SK-N-SH treated with all-trans-retinoic acid at 6 μM for 48 hours (cell line): ENCODE data around the gene SDHAF3.

ENCODE experiments used
- ATAC-seq: fragments of 200-7000 bp; cut with Tn5 transposase; 3 replicates; pipeline ENCODE4 v1.9.1; 2020; ENCODE audit warnings: mild to moderate bottlenecking, moderate library complexity
- ARNTL ChIP-seq: fragments of 450-650 bp; formaldehyde crosslinking; IDR thresholded peaks from 2 replicates; pipeline ENCODE4 v1.5.0; 2020; ENCODE audit warnings: low read depth, mild to moderate bottlenecking, moderate library complexity, borderline replicate concordance
- BACH2 ChIP-seq: fragments of 250-450 bp; sonication (Bioruptor Pico); IDR thresholded peaks from 2 replicates; pipeline ENCODE4 v1.9.0; 2021; ENCODE audit warnings: mild to moderate bottlenecking, borderline replicate concordance
- CREB5 ChIP-seq: fragments of 250-450 bp; sonication (Bioruptor Pico); IDR thresholded peaks from 2 replicates; pipeline ENCODE4 v1.5.1; 2020; ENCODE audit warnings: low read depth, mild to moderate bottlenecking, moderate library complexity
- CSDC2 ChIP-seq: fragments of 250-450 bp; sonication (Bioruptor Pico); IDR thresholded peaks from 2 replicates; pipeline ENCODE4 v1.5.0; 2020; ENCODE audit warnings: mild to moderate bottlenecking, moderate library complexity
- CSRNP3 ChIP-seq: fragments of 250-450 bp; sonication (Bioruptor Pico); IDR thresholded peaks from 2 replicates; pipeline ENCODE4 v1.5.1; 2021; ENCODE audit warnings: mild to moderate bottlenecking, moderate library complexity
- ESRRG ChIP-seq: fragments of 250-450 bp; sonication (Bioruptor Pico); IDR thresholded peaks from 2 replicates; pipeline ENCODE4 v1.6.1; 2021; ENCODE audit warnings: mild to moderate bottlenecking
- GLIS3 ChIP-seq: fragments of 250-450 bp; sonication (Bioruptor Pico); IDR thresholded peaks from 2 replicates; pipeline ENCODE4 v1.5.0; 2020; ENCODE audit warnings: mild to moderate bottlenecking, moderate library complexity
- ISL1 ChIP-seq: fragments of 250-450 bp; sonication (Bioruptor Pico); IDR thresholded peaks from 2 replicates; pipeline ENCODE4 v2.1.2; 2022; ENCODE audit warnings: mild to moderate bottlenecking, moderate library complexity
- OSR1 ChIP-seq: fragments of 250-450 bp; sonication (Bioruptor Pico); IDR thresholded peaks from 2 replicates; pipeline ENCODE4 v1.8.0; 2022; ENCODE audit warnings: moderate library complexity, mild to moderate bottlenecking, inconsistent platforms
- PATZ1 ChIP-seq: fragments of 250-450 bp; sonication (Bioruptor Pico); IDR thresholded peaks from 2 replicates; pipeline ENCODE4 v1.8.0; 2020; ENCODE audit warnings: mild to moderate bottlenecking, moderate library complexity, borderline replicate concordance
- POU6F1 ChIP-seq: fragments of 250-450 bp; sonication (Bioruptor Pico); IDR thresholded peaks from 2 replicates; pipeline ENCODE4 v1.8.0; 2021; ENCODE audit warnings: low read depth, mild to moderate bottlenecking, moderate library complexity, borderline replicate concordance
- PPARA ChIP-seq: fragments of 250-450 bp; sonication (Bioruptor Pico); IDR thresholded peaks from 2 replicates; pipeline ENCODE4 v1.5.0; 2020; ENCODE audit warnings: mild to moderate bottlenecking, borderline replicate concordance
- RARB ChIP-seq: fragments of 250-450 bp; sonication (Bioruptor Pico); IDR thresholded peaks from 2 replicates; pipeline ENCODE4 v1.8.0; 2021; ENCODE audit warnings: mild to moderate bottlenecking, moderate library complexity
- SNAI2 ChIP-seq: fragments of 250-450 bp; sonication (Bioruptor Pico); IDR thresholded peaks from 2 replicates; pipeline ENCODE4 v1.5.0; 2020; ENCODE audit warnings: mild to moderate bottlenecking, moderate library complexity
- TCF4 ChIP-seq: fragments of 250-450 bp; sonication (Bioruptor Pico); IDR thresholded peaks from 2 replicates; pipeline ENCODE4 v1.8.0; 2021; ENCODE audit warnings: mild to moderate bottlenecking, moderate library complexity, borderline replicate concordance
- TOX ChIP-seq: fragments of 250-450 bp; sonication (Bioruptor Pico); IDR thresholded peaks from 2 replicates; pipeline ENCODE4 v1.8.0; 2021; ENCODE audit warnings: mild to moderate bottlenecking, moderate library complexity, borderline replicate concordance
- TSHZ2 ChIP-seq: fragments of 250-450 bp; sonication (Bioruptor Pico); IDR thresholded peaks from 2 replicates; pipeline ENCODE4 v1.5.0; 2020; ENCODE audit warnings: mild to moderate bottlenecking, moderate library complexity
- ZFP3 ChIP-seq: fragments of 250-450 bp; sonication (Bioruptor Pico); IDR thresholded peaks from 2 replicates; pipeline ENCODE4 v1.5.0; 2020; ENCODE audit warnings: mild to moderate bottlenecking, moderate library complexity
- ZFP30 ChIP-seq: fragments of 450-650 bp; formaldehyde crosslinking; IDR thresholded peaks from 2 replicates; pipeline ENCODE4 v1.5.0; 2022; ENCODE audit warnings: mild to moderate bottlenecking, moderate library complexity
- ZNF565 ChIP-seq: fragments of 450-650 bp; formaldehyde crosslinking; conservative IDR thresholded peaks from 2 replicates; pipeline ENCODE4 v1.5.0; 2020; ENCODE audit warnings: low read depth, mild to moderate bottlenecking, moderate library complexity
- ZNF70 ChIP-seq: fragments of 450-650 bp; formaldehyde crosslinking; IDR thresholded peaks from 2 replicates; pipeline ENCODE4 v1.5.0; 2020; ENCODE audit warnings: mild to moderate bottlenecking, moderate library complexity

Gene SDHAF3

GRCh38 chr7:97079300-97079699, 38.2 kb upstream of the SDHAF3 start:
- no peak for TF ChIP-seq ISL1
- no peak for TF ChIP-seq ARNTL (CRISPR knock-in tag)
- no peak for TF ChIP-seq SNAI2 (CRISPR knock-in tag)
- TF ChIP-seq ZNF70 = no peak
- TF ChIP-seq TCF4 = no peak
- no peak for TF ChIP-seq GLIS3
- TF ChIP-seq OSR1 = no peak
- TF ChIP-seq BACH2 (CRISPR knock-in tag) = no peak
- no peak for TF ChIP-seq TSHZ2
- no peak for TF ChIP-seq CSRNP3 (CRISPR knock-in tag)
- TF ChIP-seq PPARA (CRISPR knock-in tag) = no peak
- no peak for ATAC-seq

GRCh38 chr7:97081521-97082300, 35.8 kb upstream of the SDHAF3 start:
- TF ChIP-seq OSR1 (no peak), TCF4 (no peak), ZNF70 (no peak), CREB5 (CRISPR knock-in tag) (no peak), PPARA (CRISPR knock-in tag) (no peak), ZNF565 (CRISPR knock-in tag) (no peak), ESRRG (CRISPR knock-in tag) (no peak), PATZ1 (CRISPR knock-in tag) (no peak), ZFP30 (CRISPR knock-in tag) (no peak), POU6F1 (no peak), TOX (no peak), RARB (CRISPR knock-in tag) (no peak), CSRNP3 (CRISPR knock-in tag) (no peak), ZFP3 (CRISPR knock-in tag) (no peak), BACH2 (CRISPR knock-in tag) (no peak), GLIS3 (no peak), CSDC2 (CRISPR knock-in tag) (no peak)
- no peak for ATAC-seq
